Measurements from ENCODE around the gene ANKRD13B. TPM values are rescaled to one million over a fixed set of nuclear protein-coding genes. Genes with fewer than 3 reads are reported as not detected.

Gene ANKRD13B
- total RNA-seq, 3 donors from 2014 or later (not counting 1 experiment from before 2014, with no cell fraction given), result 2.3 to 6.6 (median 4.0) TPM

GRCh38 chr17:29546830-29547229 is 46.1 kb upstream of the ANKRD13B start:
- H3K4me3 ChIP-seq (ENCODE audit: low read length), result no peak overlapping the region
- peaks cover 22% of the 10 kb centered on the region for H3K36me3 ChIP-seq (ENCODE audit: control insufficient read depth, insufficient read depth, low read length)
- no peaks in the 10 kb centered on the region for H3K27me3 ChIP-seq (ENCODE audit: control insufficient read depth, insufficient read depth, low read length)
- Mint-ChIP-seq H3K27me3 (ENCODE audit: low read depth in 2 of 2) (no peaks in the 10 kb centered on the region), H3K36me3 (peaks cover 12% of the 10 kb centered on the region), H3K27ac (peak overlapping the region; percentile 6 to 70), H3K4me3 (no peak overlapping the region), H3K4me1 (peaks cover 13 to 21% of the 10 kb centered on the region in 2 donors), H3K9me3 (no peaks in the 10 kb centered on the region)
- H3K4me1 ChIP-seq (ENCODE audit: control insufficient read depth, insufficient read depth, low read length), result no peaks in the 10 kb centered on the region
- intact Hi-C loops (cut with micrococcal nuclease), result no loop called here
- no peaks in the 10 kb centered on the region for H3K9me3 ChIP-seq (ENCODE audit: control insufficient read depth, insufficient read depth, low read length)
- H3K27ac ChIP-seq (ENCODE audit: low read length), result no peak overlapping the region
- DNase-seq (no peak), ATAC-seq (no peak)
- TF ChIP-seq, protein P1, sequence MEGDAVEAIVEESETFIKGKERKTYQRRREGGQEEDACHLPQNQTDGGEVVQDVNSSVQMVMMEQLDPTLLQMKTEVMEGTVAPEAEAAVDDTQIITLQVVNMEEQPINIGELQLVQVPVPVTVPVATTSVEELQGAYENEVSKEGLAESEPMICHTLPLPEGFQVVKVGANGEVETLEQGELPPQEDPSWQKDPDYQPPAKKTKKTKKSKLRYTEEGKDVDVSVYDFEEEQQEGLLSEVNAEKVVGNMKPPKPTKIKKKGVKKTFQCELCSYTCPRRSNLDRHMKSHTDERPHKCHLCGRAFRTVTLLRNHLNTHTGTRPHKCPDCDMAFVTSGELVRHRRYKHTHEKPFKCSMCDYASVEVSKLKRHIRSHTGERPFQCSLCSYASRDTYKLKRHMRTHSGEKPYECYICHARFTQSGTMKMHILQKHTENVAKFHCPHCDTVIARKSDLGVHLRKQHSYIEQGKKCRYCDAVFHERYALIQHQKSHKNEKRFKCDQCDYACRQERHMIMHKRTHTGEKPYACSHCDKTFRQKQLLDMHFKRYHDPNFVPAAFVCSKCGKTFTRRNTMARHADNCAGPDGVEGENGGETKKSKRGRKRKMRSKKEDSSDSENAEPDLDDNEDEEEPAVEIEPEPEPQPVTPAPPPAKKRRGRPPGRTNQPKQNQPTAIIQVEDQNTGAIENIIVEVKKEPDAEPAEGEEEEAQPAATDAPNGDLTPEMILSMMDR (IDR thresholded peaks at IDR 0.05), result no peak
- 100% methylated on average over 1 of the region's 1 CpG for WGBS (ENCODE audit: insufficient coverage)

DNA sequence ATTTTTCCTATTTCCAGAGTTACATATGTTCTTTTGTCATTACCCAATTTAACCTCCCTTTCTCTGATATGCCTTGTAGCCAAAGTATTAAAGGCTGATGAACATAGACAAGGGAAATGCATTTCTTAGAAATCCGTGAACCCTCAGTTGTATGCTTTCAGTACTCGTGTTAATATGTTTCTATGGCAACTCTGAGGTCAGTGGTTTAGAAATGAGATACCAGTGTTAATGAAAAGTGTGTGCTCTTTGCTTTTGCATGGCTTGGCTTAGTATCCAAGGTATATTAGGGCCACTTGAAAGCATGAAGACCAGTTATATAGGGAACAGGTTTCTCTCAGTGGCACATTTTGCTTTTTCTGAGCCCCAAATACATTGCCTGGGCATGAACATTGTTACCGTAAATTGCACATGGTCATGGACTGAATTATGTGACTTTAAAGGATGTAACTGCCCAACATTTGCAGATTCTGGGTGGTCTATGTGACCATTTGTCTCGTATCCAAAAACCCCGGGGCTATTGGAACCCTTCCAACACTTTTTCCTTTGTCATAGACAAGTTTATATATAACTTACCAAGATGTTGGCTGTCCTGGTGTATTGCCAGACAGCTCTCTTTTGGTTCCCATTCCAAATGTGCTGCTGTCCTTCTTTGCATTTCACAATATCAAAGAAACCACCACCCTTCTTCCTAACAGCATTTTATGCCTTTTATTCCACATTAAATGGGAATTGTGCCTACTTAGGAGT is 43.6 kb upstream of the ANKRD13B start:
- Mint-ChIP-seq H3K4me3 (no peak overlapping the region), H3K27ac (peak overlapping the region; percentile 34 to 61), H3K4me1 (peaks cover 13 to 21% of the 10 kb centered on the region in 2 donors), H3K9me3 (no peaks in the 10 kb centered on the region), H3K36me3 (no peaks in the 10 kb centered on the region), H3K27me3 (ENCODE audit: low read depth in 2 of 2) (no peaks in the 10 kb centered on the region)
- DNase-seq (no peak), ATAC-seq (peak; percentile 50 to 84 (median 79))
- H3K27ac ChIP-seq (ENCODE audit: low read length), result no peak overlapping the region
- H3K36me3 ChIP-seq (ENCODE audit: control insufficient read depth, insufficient read depth, low read length), result peaks cover 3% of the 10 kb centered on the region
- TF ChIP-seq, protein P1 (IDR thresholded peaks at IDR 0.05), result no peak
- H3K4me3 ChIP-seq (ENCODE audit: low read length), result no peak overlapping the region
- 36% methylated on average over 5 of the region's 5 CpGs for WGBS (ENCODE audit: insufficient coverage)
- H3K27me3 ChIP-seq (ENCODE audit: control insufficient read depth, insufficient read depth, low read length), result no peaks in the 10 kb centered on the region
- no peaks in the 10 kb centered on the region for H3K4me1 ChIP-seq (ENCODE audit: control insufficient read depth, insufficient read depth, low read length)
- intact Hi-C loops (cut with micrococcal nuclease), result no loop called here
- H3K9me3 ChIP-seq (ENCODE audit: control insufficient read depth, insufficient read depth, low read length), result no peaks in the 10 kb centered on the region

GRCh38 chr17:29555840-29556239 is 37.1 kb upstream of the ANKRD13B start:
- TF ChIP-seq, protein P1 (IDR thresholded peaks at IDR 0.05), result no peak
- WGBS (ENCODE audit: insufficient coverage), result 94% methylated on average over 3 of the region's 3 CpGs
- H3K9me3 Mint-ChIP-seq, result no peaks in the 10 kb centered on the region
- H3K27me3 ChIP-seq (ENCODE audit: control insufficient read depth, insufficient read depth, low read length), result no peaks in the 10 kb centered on the region
- no peak overlapping the region for H3K4me3 ChIP-seq (ENCODE audit: low read length)
- peak overlapping the region in 1 of 2 donors; percentile 21 for H3K27ac Mint-ChIP-seq
- no peaks in the 10 kb centered on the region for H3K36me3 ChIP-seq (ENCODE audit: control insufficient read depth, insufficient read depth, low read length)
- H3K27ac ChIP-seq (ENCODE audit: low read length), result no peak overlapping the region
- H3K36me3 Mint-ChIP-seq, result no peaks in the 10 kb centered on the region
- H3K4me1 ChIP-seq (ENCODE audit: control insufficient read depth, insufficient read depth, low read length), result peaks cover 20% of the 10 kb centered on the region
- no peak for ATAC-seq
- H3K27me3 Mint-ChIP-seq (ENCODE audit: low read depth in 2 of 2), result no peaks in the 10 kb centered on the region
- intact Hi-C loops (cut with micrococcal nuclease), result no loop called here
- peaks cover 15 to 30% of the 10 kb centered on the region in 2 donors for H3K4me1 Mint-ChIP-seq
- H3K9me3 ChIP-seq (ENCODE audit: control insufficient read depth, insufficient read depth, low read length), result no peaks in the 10 kb centered on the region
- no peak for DNase-seq
- no peak overlapping the region for H3K4me3 Mint-ChIP-seq

Data from natural killer cell (primary cell).